ENCODE results near the gene HMG20B.

The HMG20B gene

GRCh38 chr19:3622224-3622623 lies 49.5 kb downstream of the HMG20B start:
- DNase-seq = no peak

GRCh38 chr19:3623716-3624115 lies 51.0 kb downstream of the HMG20B start:
- DNase-seq = no peak

GRCh38 chr19:3625996-3626472 lies 53.3 kb downstream of the HMG20B start:
- no peak for DNase-seq

GRCh38 chr19:3626473-3627350 lies 54.0 kb downstream of the HMG20B start, which contains the start of gene CACTIN:
Gene CACTIN (minus strand): TSS chr19:3626790. CDS start chr19:3626762, 28 bp downstream.
- DNase-seq = peak; percentile 99

GRCh38 chr19:3627351-3627723 lies 54.6 kb downstream of the HMG20B start:
- no peak for DNase-seq

Measured in activated CD4-positive, alpha-beta T cell treated with anti-CD3 and anti-CD28 coated beads, Interleukin-2, amount 50 U/mL, for 16 hours (primary cell).